Panc1 (cell line): Measurements from ENCODE around the gene TMTC3. TPM values are rescaled to one million over a fixed set of nuclear protein-coding genes. Genes with fewer than 3 reads are reported as not detected.

Experiments
- ATAC-seq: fragments of 200-7000 bp; cut with Tn5 transposase; 2 replicates; pipeline ENCODE4 v1.9.1; 2020; ENCODE audit warnings: mild to moderate bottlenecking, moderate library complexity
- BruUV-seq: library from RNA; stranded (reverse); fragments of 400-500 nt; replicated peaks from 2 replicates; lab custom pipeline; 2021; lab: Mats Ljungman, UMichigan
- CTCF ChIA-PET: fragments of 300-600 bp; sonication (Branson Sonifier 250); formaldehyde crosslinking; loops from one replicate; lab custom pipeline; 2022; ENCODE audit warnings: antibody characterized with exemption; lab: Charles Lee
- POLR2A ChIA-PET: fragments of 300-600 bp; sonication (Branson Sonifier 250); formaldehyde crosslinking; loops from one replicate; lab custom pipeline; 2022; ENCODE audit warnings: antibody characterized with exemption; lab: Charles Lee
- DNase-seq: peaks from one replicate; pipeline ENCODE4 v3.0.0-alpha.2; 2010; ENCODE audit warnings: low read depth, low spot score
- H3K27ac ChIP-seq: 2 replicates; pipeline ENCODE4 v1.5.1; 2011; ENCODE audit warnings: mild to moderate bottlenecking, low read length, inconsistent platforms
- H3K27me3 ChIP-seq: fragments of 200-500 bp; sonication (Bioruptor generic); 2 replicates; pipeline ENCODE4 v1.6.0; 2014; ENCODE audit warnings: low read length, inconsistent platforms; ENCODE audit not compliant: control insufficient read depth, insufficient read depth
- H3K36me3 ChIP-seq: fragments of 200-500 bp; sonication (Bioruptor generic); 2 replicates; pipeline ENCODE4 v1.5.1; 2014; ENCODE audit warnings: inconsistent platforms, mild to moderate bottlenecking, low read length, moderate library complexity; ENCODE audit not compliant: control insufficient read depth, insufficient read depth
- H3K4me1 ChIP-seq: 2 replicates; pipeline ENCODE4 v1.5.1; 2011; ENCODE audit warnings: inconsistent platforms, mild to moderate bottlenecking, low read length, moderate library complexity; ENCODE audit not compliant: control insufficient read depth, insufficient read depth
- H3K4me3 ChIP-seq, 2 experiments: 2 replicates each; pipeline ENCODE4 v1.5.1; 2011 to 2012; ENCODE audit warnings: low read depth in 2 of 2, low read length in 2 of 2, mild to moderate bottlenecking in 2 of 2, inconsistent platforms in 1 of 2, moderate library complexity in 1 of 2
- H3K9me3 ChIP-seq: fragments of 200-500 bp; sonication (Bioruptor generic); 2 replicates; pipeline ENCODE4 v1.5.1; 2014; ENCODE audit warnings: low read depth, mild to moderate bottlenecking, inconsistent platforms, low read length, moderate library complexity; ENCODE audit not compliant: control insufficient read depth, insufficient read depth
- CTCF ChIP-seq: fragments of 450-650 bp; IDR thresholded peaks from 2 replicates; pipeline ENCODE4 v1.5.1; 2017; ENCODE audit warnings: mild to moderate bottlenecking
- POLR2AphosphoS5 ChIP-seq: IDR thresholded peaks from 2 replicates; pipeline ENCODE4 v1.6.1; 2012; ENCODE audit warnings: mild to moderate bottlenecking, low read depth, low read length, moderate library complexity
- REST ChIP-seq, 2 experiments: IDR thresholded peaks; 2 replicates each; pipeline ENCODE4 v1.6.1; 2011 to 2012; ENCODE audit warnings: low read depth in 2 of 2, control low read depth in 1 of 2, low read length in 1 of 2, mild to moderate bottlenecking in 1 of 2, moderate library complexity in 1 of 2; ENCODE audit not compliant: insufficient read depth in 1 of 2
- SIN3A ChIP-seq: IDR thresholded peaks from 2 replicates; pipeline ENCODE4 v1.6.1; 2012; ENCODE audit warnings: low read depth, mild to moderate bottlenecking, low read length, moderate library complexity, borderline replicate concordance; ENCODE audit not compliant: insufficient read depth
- TCF7L2 ChIP-seq: IDR thresholded peaks from 2 replicates; pipeline ENCODE4 v1.6.1; 2011; ENCODE audit warnings: mild to moderate bottlenecking, low read depth, low read length, inconsistent platforms
- in situ Hi-C: cut with HindIII; loops from 2 replicates; pipeline ENCODE4 v1.10.0; 2016; ENCODE audit warnings: low sequenced_read_pairs, low pct_unique_long_range_greater_than_20kb
- intact Hi-C: fragments of 100-400 bp; cut with micrococcal nuclease; formaldehyde crosslinking; loops from one replicate; pipeline ENCODE4 v1.10.0; 2022; ENCODE audit not compliant: unreplicated experiment
- total RNA-seq: library from RNA; stranded (reverse); gene quantifications from one replicate; pipeline ENCODE4 v1.2.1, GENCODE V29; 2021; ENCODE audit not compliant: unreplicated experiment

The TMTC3 gene
- total RNA-seq, 1 experiment from 2014 or later = 21.6 TPM

- Histone ChIP-seq H3K4me3 (no peak overlapping the region), H3K36me3 (no peaks in the 10 kb centered on the region; the same call in 1 of the 2 replicates), H3K9me3 (no peaks in the 10 kb centered on the region), H3K27ac (no peak overlapping the region), H3K27me3 (no peaks in the 10 kb centered on the region), H3K4me1 (no peaks in the 10 kb centered on the region)
- intact Hi-C loops = no loop called here
- BruUV-seq = no TSS peak
- TF ChIP-seq POLR2AphosphoS5 = no peak
- no peak for TF ChIP-seq SIN3A
- TF ChIP-seq CTCF = no peak
- TF ChIP-seq TCF7L2 = no peak
- no peak for TF ChIP-seq REST (IDR thresholded peaks at IDR 0.05; ENCODE audit: insufficient read depth in 1 of 2, low read depth in 2 of 2, low read length in 1 of 2)
- POLR2A ChIA-PET = no interaction called here
- in situ Hi-C loops = no loop called here
- CTCF ChIA-PET = no interaction called here
- no peak for DNase-seq
- no peak for ATAC-seq
Measured at GRCh38 chr12:88187571-88187970, 45.5 kb downstream of the TMTC3 start.

GRCh38 chr12:88188180-88188579 lies 46.1 kb downstream of the TMTC3 start:
- in situ Hi-C loops (no loop called here), intact Hi-C loops (no loop called here)
- no peaks in the 10 kb centered on the region for H3K4me1 ChIP-seq
- BruUV-seq = no TSS peak
- ATAC-seq (no peak), DNase-seq (no peak)
- ChIA-PET CTCF (no interaction called here), POLR2A (no interaction called here)
- no peaks in the 10 kb centered on the region for H3K27me3 ChIP-seq
- H3K27ac ChIP-seq = no peak overlapping the region
- H3K9me3 ChIP-seq = no peaks in the 10 kb centered on the region
- no peak overlapping the region for H3K4me3 ChIP-seq
- H3K36me3 ChIP-seq = no peaks in the 10 kb centered on the region; the same call in 1 of the 2 replicates
- TF ChIP-seq REST (IDR thresholded peaks at IDR 0.05; ENCODE audit: insufficient read depth in 1 of 2, low read depth in 2 of 2, low read length in 1 of 2) (no peak), CTCF (no peak), TCF7L2 (no peak), POLR2AphosphoS5 (no peak), SIN3A (no peak)
